ENCODE data around the gene GCM1. TPM values are rescaled to one million over a fixed set of nuclear protein-coding genes. Genes with fewer than 3 reads are reported as not detected.

The GCM1 gene
- total and polyA plus RNA-seq, 12 donors, result 0.03 to 0.35 (median 0.07) TPM; not detected in 9

DNA sequence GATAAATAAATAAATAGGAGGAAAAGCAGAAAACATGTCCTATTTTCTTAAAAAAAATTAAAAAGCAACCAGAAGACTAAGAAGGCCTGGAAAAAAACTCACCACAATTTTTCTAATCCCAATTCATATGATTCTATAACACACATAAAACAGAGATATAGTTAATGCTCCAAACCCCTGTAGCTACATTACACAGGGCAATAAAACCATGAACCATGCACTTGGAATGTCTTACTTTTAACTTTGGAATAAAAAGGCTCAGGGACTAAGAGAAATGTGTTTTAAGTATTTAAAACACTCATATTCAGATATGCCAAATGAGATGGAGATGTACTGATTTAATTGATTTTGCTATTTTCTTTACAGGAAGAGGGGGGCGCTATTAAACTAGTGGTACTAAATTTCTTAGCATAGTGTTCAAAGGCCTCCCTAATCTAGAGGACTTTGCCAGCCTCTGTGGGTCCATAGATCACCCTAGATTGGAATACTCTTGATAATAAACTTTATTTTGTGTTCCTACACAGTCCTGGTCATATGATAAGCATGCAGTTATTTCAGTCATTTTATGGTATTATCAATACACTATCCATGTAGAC lies 30.3 kb upstream of the GCM1 start:
- Histone ChIP-seq H3K9me3 (replicated peaks in 1 of 3) (no peaks in the 10 kb centered on the region), H3K36me3 (replicated peaks in 1 of 2) (no peaks in the 10 kb centered on the region), H3K4me3 (no peak overlapping the region), H3K27ac (no peak overlapping the region), H3K27me3 (no peaks in the 10 kb centered on the region), H3K4me1 (replicated peaks in 1 of 2) (peaks cover 0 to 18% of the 10 kb centered on the region in 2 donors)
- DNase-seq, result no peak
- intact Hi-C loops (cut with DNase I), result loop anchor here (10.0 kb wide), 2 partner anchors 166 to 236 kb away; partner anchors contain the start of gene ELOVL5 (in 1 of the 2)
- 84 to 98% (median 92%) methylated on average over 1 of the region's 1 CpG for WGBS, 4 donors
- TF ChIP-seq CTCF (IDR thresholded peaks at IDR 0.05) (no peak), POLR2A (IDR thresholded peaks at IDR 0.05) (no peak)

DNA sequence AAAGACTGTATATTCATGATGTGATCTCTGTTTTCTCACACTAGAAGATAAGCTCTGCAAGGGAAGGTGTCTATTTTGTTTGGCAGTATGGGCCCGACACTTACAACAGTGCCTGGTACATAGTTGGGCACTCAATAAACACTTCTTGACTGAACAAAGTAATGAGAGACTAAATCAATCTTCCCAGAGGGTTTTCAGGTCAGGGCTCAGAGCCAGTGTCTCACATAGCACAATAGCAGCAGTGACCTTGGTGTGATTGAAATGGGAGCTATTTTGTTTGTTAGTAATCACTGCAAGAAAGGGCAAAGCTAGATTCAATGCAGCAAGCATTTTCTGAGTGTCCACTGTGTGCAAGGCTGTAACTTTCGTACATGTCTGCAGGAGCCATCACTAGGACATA lies 26.4 kb upstream of the GCM1 start:
- intact Hi-C loops (cut with DNase I), result loop anchor here (10.0 kb wide), 2 partner anchors 170 to 240 kb away; partner anchors contain the start of gene ELOVL5 (in 1 of the 2)

DNA sequence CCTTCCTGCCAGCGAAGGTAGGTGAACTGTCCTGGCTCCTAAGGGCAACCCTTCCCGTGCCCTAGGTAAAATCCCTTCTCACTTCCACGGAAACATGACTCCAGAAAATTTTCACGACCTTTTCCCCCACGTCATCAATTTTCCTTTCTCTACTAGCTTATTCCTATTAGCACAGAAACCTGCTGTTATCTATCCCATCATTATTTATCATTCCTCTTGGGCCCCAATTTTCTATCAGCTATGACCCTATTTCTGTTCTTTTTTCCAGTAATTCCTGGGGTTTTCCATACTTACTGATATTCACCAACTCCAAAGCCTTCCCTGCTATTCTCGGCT lies 23.8 kb upstream of the GCM1 start:
- WGBS, 4 donors, result 65 to 77% (median 73%) methylated on average over 6 of the region's 6 CpGs
- no peaks in the 10 kb centered on the region for H3K9me3 ChIP-seq (replicated peaks in 1 of 3)
- no peaks in the 10 kb centered on the region for H3K27me3 ChIP-seq
- DNase-seq, result no peak
- intact Hi-C loops (cut with DNase I), result loop anchor here (2.0 to 10.0 kb wide), 4 partner anchors 172 to 312 kb away; partner anchors contain the start of gene ELOVL5 (in 1 of the 2)
- no peak overlapping the region for H3K4me3 ChIP-seq
- TF ChIP-seq POLR2A (IDR thresholded peaks at IDR 0.05), result no peak
- no peak for TF ChIP-seq CTCF (IDR thresholded peaks at IDR 0.05)
- H3K4me1 ChIP-seq (replicated peaks in 1 of 2), result peaks cover 0 to 18% of the 10 kb centered on the region in 2 donors
- no peak overlapping the region for H3K27ac ChIP-seq
- no peaks in the 10 kb centered on the region for H3K36me3 ChIP-seq (replicated peaks in 1 of 2)

More for the DNA sequence above, 26.4 kb upstream of the GCM1 start:
- peak; percentile 22 to 63 (median 30) for DNase-seq
- H3K27me3 ChIP-seq, result no peaks in the 10 kb centered on the region
- WGBS, 4 donors, result 33 to 51% (median 39%) methylated on average over 2 of the region's 2 CpGs
- no peaks in the 10 kb centered on the region for H3K36me3 ChIP-seq (replicated peaks in 1 of 2)
- H3K4me1 ChIP-seq (replicated peaks in 1 of 2), result peaks cover 0 to 18% of the 10 kb centered on the region in 2 donors
- no peaks in the 10 kb centered on the region for H3K9me3 ChIP-seq (replicated peaks in 1 of 3)
- no peak overlapping the region for H3K4me3 ChIP-seq
- TF ChIP-seq CTCF (IDR thresholded peaks at IDR 0.05) (no peak), POLR2A (IDR thresholded peaks at IDR 0.05) (no peak)
- no peak overlapping the region for H3K27ac ChIP-seq

- no peak overlapping the region for H3K27ac ChIP-seq
- TF ChIP-seq CTCF (IDR thresholded peaks at IDR 0.05) (peak; percentile 100), POLR2A (IDR thresholded peaks at IDR 0.05) (peak in 1 of 2 donors; percentile 52)
- 51 to 54% (median 52%) methylated on average over 20 of the region's 20 CpGs for WGBS, 4 donors
- H3K27me3 ChIP-seq, result no peaks in the 10 kb centered on the region
- no peaks in the 10 kb centered on the region for H3K9me3 ChIP-seq (replicated peaks in 1 of 3)
- H3K4me1 ChIP-seq (replicated peaks in 1 of 2), result peaks cover 0 to 18% of the 10 kb centered on the region in 2 donors
- H3K4me3 ChIP-seq, result no peak overlapping the region
- no peaks in the 10 kb centered on the region for H3K36me3 ChIP-seq (replicated peaks in 1 of 2)
- intact Hi-C loops (cut with DNase I), result loop anchor here (2.0 to 10.0 kb wide), 4 partner anchors 173 to 313 kb away; partner anchors contain the start of gene ELOVL5 (in 1 of the 2)
- DNase-seq, result peak; percentile 84 to 97 (median 92)
Observed at GRCh38 chr6:53171605-53172467, 23.2 kb upstream of the GCM1 start.

All from adrenal gland (tissue), 12 donors.